Erythroblast (primary cell): Measurements from ENCODE around the gene DHRS4L2.
"Not testable (repeated sequence)": the region's sequence is repeated elsewhere in the genome, so short reads cannot be mapped to it uniquely, and the experiment has no call there.

ENCODE experiments used
- GATA1 ChIP-seq: IDR thresholded peaks from 2 replicates; pipeline ENCODE4 v1.6.1; 2011; ENCODE audit warnings: low read depth, mild to moderate bottlenecking, control low read depth, low read length, moderate library complexity
- POLR2A ChIP-seq: IDR thresholded peaks from 2 replicates; pipeline ENCODE4 v1.6.1; 2011; ENCODE audit warnings: mild to moderate bottlenecking, low read length

GRCh38 chr14:24035769-24036168 is 47.0 kb downstream of the DHRS4L2 start:
- not testable (repeated sequence) for TF ChIP-seq POLR2A, GATA1
